GM18858 (cell line): Measurements from ENCODE around the gene CCDC74A.
"Not testable (repeated sequence)": the region's sequence is repeated elsewhere in the genome, so short reads cannot be mapped to it uniquely, and the experiment has no call there.

Experiments used
- ATAC-seq: cut with Tn5 transposase; IDR thresholded peaks from one replicate; pipeline ENCODE4 v1.9.1; 2021; ENCODE audit not compliant: unreplicated experiment

Gene CCDC74A

GRCh38 chr2:131527131-131528001 is at the start of gene CCDC74A:
TSS of gene CCDC74A (plus strand) at chr2:131527888. CDS start at chr2:131527971, 83 bp downstream.
- ATAC-seq: peak; percentile 85

- ATAC-seq: not testable (repeated sequence)
These were observed 49.4 kb upstream of the CCDC74A start for GRCh38 chr2:131478074-131478849.

GRCh38 chr2:131478850-131479461 is 48.7 kb upstream of the CCDC74A start:
- ATAC-seq: not testable (repeated sequence)

GRCh38 chr2:131480351-131480750 is 47.3 kb upstream of the CCDC74A start:
- ATAC-seq: not testable (repeated sequence)

- not testable (repeated sequence) for ATAC-seq
These were observed 45.1 kb upstream of the CCDC74A start for GRCh38 chr2:131482506-131483155.

GRCh38 chr2:131483981-131484820 is 43.5 kb upstream of the CCDC74A start:
- not testable (repeated sequence) for ATAC-seq

- not testable (repeated sequence) for ATAC-seq
These were observed 42.7 kb upstream of the CCDC74A start for GRCh38 chr2:131484906-131485460.

GRCh38 chr2:131486201-131486902 is 41.3 kb upstream of the CCDC74A start:
- ATAC-seq: not testable (repeated sequence)

- no peak for ATAC-seq
These were observed 39.1 kb upstream of the CCDC74A start for GRCh38 chr2:131488306-131489205.

- ATAC-seq: not testable (repeated sequence)
These were observed 36.8 kb upstream of the CCDC74A start for GRCh38 chr2:131490616-131491468.

- ATAC-seq: not testable (repeated sequence)
These were observed 36.2 kb upstream of the CCDC74A start for GRCh38 chr2:131491469-131491836.

GRCh38 chr2:131492015-131492417 is 35.7 kb upstream of the CCDC74A start, which contains the start of gene MZT2A:
TSS of gene MZT2A (minus strand) at chr2:131492397. CDS start at chr2:131492376, 21 bp downstream.
- peak; percentile 6 for ATAC-seq

- ATAC-seq: peak; percentile 57
These were observed 35.1 kb upstream of the CCDC74A start for GRCh38 chr2:131492418-131493198.

- peak; percentile 11 for ATAC-seq
These were observed 34.3 kb upstream of the CCDC74A start for GRCh38 chr2:131493199-131493968.

- not testable (repeated sequence) for ATAC-seq
These were observed 32.2 kb upstream of the CCDC74A start for GRCh38 chr2:131495506-131495905.
